OCI-LY7 (cell line): ENCODE data around the gene MAD2L2. TPM values are rescaled to one million over a fixed set of nuclear protein-coding genes. Genes with fewer than 3 reads are reported as not detected.

ENCODE experiments used
- BruUV-seq: library from RNA; stranded (reverse); fragments of 400-500 nt; replicated peaks from 2 replicates; lab custom pipeline; 2021; lab: Mats Ljungman, UMichigan
- CTCF ChIA-PET: fragments of 300-600 bp; sonication (Branson Sonifier 250); formaldehyde crosslinking; loops from one replicate; lab custom pipeline; 2022; ENCODE audit warnings: antibody characterized with exemption; ENCODE audit not compliant: unreplicated experiment; lab: Charles Lee
- POLR2A ChIA-PET: fragments of 300-600 bp; sonication (Branson Sonifier 250); formaldehyde crosslinking; loops from one replicate; lab custom pipeline; 2022; ENCODE audit warnings: antibody characterized with exemption; lab: Charles Lee
- DNase-seq: peaks from one replicate; pipeline ENCODE4 v3.0.0-alpha.2; 2015; ENCODE audit warnings: low spot score
- H2AFZ ChIP-seq: fragments of 200-600 bp; sonication (generic), shearing (Covaris generic); 2 replicates; pipeline ENCODE4 v1.6.1; 2014; ENCODE audit warnings: mild to moderate bottlenecking, antibody characterized with exemption, low read length, moderate library complexity
- H3K27ac ChIP-seq: fragments of 200-600 bp; sonication (generic); 2 replicates; pipeline ENCODE4 v1.5.1; 2014; ENCODE audit warnings: mixed run types, low read depth, mild to moderate bottlenecking, moderate library complexity, low read length, inconsistent platforms; ENCODE audit not compliant: poor library complexity, severe bottlenecking
- H3K36me3 ChIP-seq: fragments of 200-600 bp; sonication (generic); 2 replicates; pipeline ENCODE4 v1.6.1; 2014; ENCODE audit warnings: mild to moderate bottlenecking, antibody characterized with exemption, low read length, moderate library complexity, mixed read lengths; ENCODE audit not compliant: insufficient read depth
- H3K4me1 ChIP-seq: fragments of 200-600 bp; sonication (generic); 2 replicates; pipeline ENCODE4 v1.5.1; 2014; ENCODE audit warnings: mild to moderate bottlenecking, low read length; ENCODE audit not compliant: insufficient read depth, poor library complexity, severe bottlenecking
- H3K4me2 ChIP-seq: fragments of 200-600 bp; sonication (generic); 2 replicates; pipeline ENCODE4 v1.6.1; 2014; ENCODE audit warnings: mild to moderate bottlenecking, low read length
- H3K4me3 ChIP-seq: fragments of 200-600 bp; sonication (generic); 2 replicates; pipeline ENCODE4 v1.5.1; 2014; ENCODE audit warnings: mild to moderate bottlenecking, low read depth, low read length; ENCODE audit not compliant: poor library complexity, severe bottlenecking
- H3K79me2 ChIP-seq: fragments of 200-600 bp; sonication (generic); 2 replicates; pipeline ENCODE4 v1.6.1; 2016; ENCODE audit warnings: low read depth, mild to moderate bottlenecking, low read length, moderate library complexity, mixed read lengths; ENCODE audit not compliant: insufficient read depth
- H3K9me2 ChIP-seq: fragments of 200-600 bp; sonication (generic); 2 replicates; pipeline ENCODE4 v1.6.1; 2016; ENCODE audit warnings: mild to moderate bottlenecking, low read length, mixed read lengths; ENCODE audit not compliant: insufficient read depth
- H3K9me3 ChIP-seq: fragments of 200-600 bp; sonication (generic); 2 replicates; pipeline ENCODE4 v1.6.1; 2014; ENCODE audit warnings: mild to moderate bottlenecking, mixed run types, low read length, mixed read lengths
- H4K20me1 ChIP-seq: fragments of 200-600 bp; sonication (generic); 2 replicates; pipeline ENCODE4 v1.6.1; 2014; ENCODE audit warnings: mild to moderate bottlenecking, antibody characterized with exemption, low read length, moderate library complexity, mixed read lengths; ENCODE audit not compliant: insufficient read depth
- EZH2phosphoT487 ChIP-seq: fragments of 200-600 bp; sonication (generic); IDR thresholded peaks from 2 replicates; pipeline ENCODE4 v1.6.1; 2018; ENCODE audit warnings: low read depth, borderline replicate concordance, mild to moderate bottlenecking, mixed run types, antibody characterized with exemption, low read length, moderate library complexity, mixed read lengths
- intact Hi-C: fragments of 100-400 bp; cut with micrococcal nuclease; formaldehyde crosslinking; loops from one replicate; pipeline ENCODE4 v1.10.0; 2022; ENCODE audit not compliant: unreplicated experiment
- total RNA-seq, 2 experiments: library from RNA; depleted of rRNA in 1 of 2; stranded (reverse); fragments of >200 nt in 1 of 2; shearing (Covaris generic) in 1 of 2; gene quantifications; 2 replicates each; pipeline ENCODE4 v1.2.3, GENCODE V29; 2014 to 2022
- TF ChIP-seq, protein P1 (sequence below): fragments of 200-600 bp; sonication (generic); conservative IDR thresholded peaks from 2 replicates; pipeline ENCODE4 v1.5.1; 2014; ENCODE audit warnings: mild to moderate bottlenecking, antibody characterized with exemption, low read length, moderate library complexity, mixed read lengths

MAD2L2 gene
- total RNA-seq, 2 experiments from 2014 or later, result 89.7 to 144 TPM

DNA sequence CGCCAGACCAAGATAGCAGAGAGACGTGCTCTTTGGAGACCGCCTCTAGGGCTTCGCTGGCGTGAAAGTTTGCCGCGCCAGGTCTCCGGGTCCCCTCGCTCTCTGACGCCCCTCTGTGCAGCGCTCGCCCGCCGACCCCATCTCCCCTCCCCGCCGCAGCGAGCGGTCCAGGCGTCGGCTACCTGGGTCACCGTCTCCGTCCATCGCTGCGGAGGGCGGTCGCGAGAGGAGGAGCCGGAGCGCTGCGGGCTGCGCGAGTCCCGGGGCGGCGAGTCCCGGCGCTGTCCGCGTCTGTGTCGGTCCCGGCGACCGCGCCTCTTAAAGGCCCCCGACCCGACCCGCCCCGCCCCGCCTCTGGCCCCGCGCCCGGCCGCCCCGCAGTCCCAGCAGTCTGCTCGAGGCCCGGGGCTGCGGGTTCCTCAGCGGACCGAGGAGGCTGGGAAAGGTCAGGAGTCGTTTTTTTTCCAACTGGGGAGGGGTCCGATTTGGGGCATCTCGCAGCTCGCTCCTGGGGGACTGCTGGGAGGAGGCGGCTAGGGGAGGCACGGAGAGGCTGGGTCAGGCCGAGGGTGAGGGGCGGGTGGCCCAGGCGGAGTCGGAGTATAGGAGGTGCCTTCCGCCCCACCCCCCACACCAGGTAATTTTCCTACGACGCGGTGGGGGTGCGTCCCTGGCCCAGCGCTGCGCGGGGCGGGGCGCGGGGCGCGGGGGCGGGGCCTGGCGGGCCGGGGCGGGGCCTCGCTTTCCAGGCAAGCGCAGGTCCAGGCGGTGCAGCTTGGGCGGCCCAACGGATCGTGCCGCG, 26.6 kb downstream of the MAD2L2 start, which contains the start of the genes FBXO2 and FBXO44:
TSS of gene FBXO2 (minus strand) at position 293 of the 802 bp plus-strand sequence. CDS start at position 204, 89 bp downstream.
TSS of gene FBXO44 (plus strand) at position 741 of the 802 bp plus-strand sequence. CDS start 959 bp downstream, outside the sequence.
- H3K4me1 ChIP-seq, result peaks cover 25% of the 10 kb centered on the region
- H3K9me2 ChIP-seq, result no peaks in the 10 kb centered on the region
- peak within 1 kb of the TSS; percentile 72 for H3K4me3 ChIP-seq
- no TSS peak for BruUV-seq
- peak within 1 kb of the TSS; percentile 47; the same call in 1 of the 2 replicates for H2AFZ ChIP-seq
- DNase-seq, result peak; percentile 67
- no peaks in the 10 kb centered on the region for H3K79me2 ChIP-seq
- intact Hi-C loops, result loop anchor here (10.0 kb wide), 1 partner anchor 310 kb away; no protein-coding TSS in a partner anchor
- peaks cover 7% of the 10 kb centered on the region; the same call in 1 of the 2 replicates for H3K36me3 ChIP-seq
- CTCF ChIA-PET, result interaction anchor here (0.6 to 1.1 kb wide), 2 partner anchors 65 to 555 kb away, joined by 3 to 5 read pairs; no protein-coding TSS in a partner anchor
- no peaks in the 10 kb centered on the region for H3K9me3 ChIP-seq
- no peaks in the 10 kb centered on the region for H4K20me1 ChIP-seq
- no peak for TF ChIP-seq EZH2phosphoT487
- H3K4me2 ChIP-seq, result peak within 1 kb of the TSS; percentile 85
- POLR2A ChIA-PET, result interaction anchor here (0.6 to 2.2 kb wide), 2 partner anchors 28 to 126 kb away, joined by 6 to 16 read pairs; partner anchors contain the start of gene MAD2L2
- no peak within 1 kb of the TSS for H3K27ac ChIP-seq

DNA sequence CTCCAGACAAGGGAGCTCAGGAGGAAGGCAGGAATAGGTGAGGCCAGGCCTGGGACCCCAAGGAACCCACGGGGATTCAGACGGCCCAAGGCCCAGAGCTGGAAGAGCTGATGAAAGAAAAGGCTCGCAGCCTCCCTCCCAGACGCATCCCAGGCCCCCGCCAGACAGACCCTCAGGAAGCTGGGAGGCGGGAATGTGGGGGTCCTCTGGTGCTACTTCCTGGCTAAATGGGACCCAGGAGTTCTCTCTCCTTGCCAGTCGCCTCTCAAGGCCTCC, 27.1 kb downstream of the MAD2L2 start:
- POLR2A ChIA-PET, result interaction anchor here (2.2 kb wide), 1 partner anchor 28 kb away, joined by 16 read pairs; the partner anchor contains the start of gene MAD2L2
- Histone ChIP-seq H3K4me2 (peak overlapping the region; percentile 85; the same call in 1 of the 2 replicates), H3K79me2 (no peaks in the 10 kb centered on the region), H3K4me3 (no peak overlapping the region), H2AFZ (no peak overlapping the region), H4K20me1 (no peaks in the 10 kb centered on the region), H3K9me2 (no peaks in the 10 kb centered on the region), H3K4me1 (peaks cover 26% of the 10 kb centered on the region), H3K36me3 (peaks cover 7% of the 10 kb centered on the region; the same call in 1 of the 2 replicates), H3K27ac (no peak overlapping the region), H3K9me3 (no peaks in the 10 kb centered on the region)
- no TSS peak for BruUV-seq
- no peak for DNase-seq
- TF ChIP-seq, protein P1, sequence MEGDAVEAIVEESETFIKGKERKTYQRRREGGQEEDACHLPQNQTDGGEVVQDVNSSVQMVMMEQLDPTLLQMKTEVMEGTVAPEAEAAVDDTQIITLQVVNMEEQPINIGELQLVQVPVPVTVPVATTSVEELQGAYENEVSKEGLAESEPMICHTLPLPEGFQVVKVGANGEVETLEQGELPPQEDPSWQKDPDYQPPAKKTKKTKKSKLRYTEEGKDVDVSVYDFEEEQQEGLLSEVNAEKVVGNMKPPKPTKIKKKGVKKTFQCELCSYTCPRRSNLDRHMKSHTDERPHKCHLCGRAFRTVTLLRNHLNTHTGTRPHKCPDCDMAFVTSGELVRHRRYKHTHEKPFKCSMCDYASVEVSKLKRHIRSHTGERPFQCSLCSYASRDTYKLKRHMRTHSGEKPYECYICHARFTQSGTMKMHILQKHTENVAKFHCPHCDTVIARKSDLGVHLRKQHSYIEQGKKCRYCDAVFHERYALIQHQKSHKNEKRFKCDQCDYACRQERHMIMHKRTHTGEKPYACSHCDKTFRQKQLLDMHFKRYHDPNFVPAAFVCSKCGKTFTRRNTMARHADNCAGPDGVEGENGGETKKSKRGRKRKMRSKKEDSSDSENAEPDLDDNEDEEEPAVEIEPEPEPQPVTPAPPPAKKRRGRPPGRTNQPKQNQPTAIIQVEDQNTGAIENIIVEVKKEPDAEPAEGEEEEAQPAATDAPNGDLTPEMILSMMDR, result no peak
- TF ChIP-seq EZH2phosphoT487, result no peak
- CTCF ChIA-PET, result interaction anchor here (0.6 to 1.1 kb wide), 2 partner anchors 65 to 555 kb away, joined by 3 to 5 read pairs; no protein-coding TSS in a partner anchor
- intact Hi-C loops, result loop anchor here (10.0 kb wide), 1 partner anchor 311 kb away; no protein-coding TSS in a partner anchor

DNA sequence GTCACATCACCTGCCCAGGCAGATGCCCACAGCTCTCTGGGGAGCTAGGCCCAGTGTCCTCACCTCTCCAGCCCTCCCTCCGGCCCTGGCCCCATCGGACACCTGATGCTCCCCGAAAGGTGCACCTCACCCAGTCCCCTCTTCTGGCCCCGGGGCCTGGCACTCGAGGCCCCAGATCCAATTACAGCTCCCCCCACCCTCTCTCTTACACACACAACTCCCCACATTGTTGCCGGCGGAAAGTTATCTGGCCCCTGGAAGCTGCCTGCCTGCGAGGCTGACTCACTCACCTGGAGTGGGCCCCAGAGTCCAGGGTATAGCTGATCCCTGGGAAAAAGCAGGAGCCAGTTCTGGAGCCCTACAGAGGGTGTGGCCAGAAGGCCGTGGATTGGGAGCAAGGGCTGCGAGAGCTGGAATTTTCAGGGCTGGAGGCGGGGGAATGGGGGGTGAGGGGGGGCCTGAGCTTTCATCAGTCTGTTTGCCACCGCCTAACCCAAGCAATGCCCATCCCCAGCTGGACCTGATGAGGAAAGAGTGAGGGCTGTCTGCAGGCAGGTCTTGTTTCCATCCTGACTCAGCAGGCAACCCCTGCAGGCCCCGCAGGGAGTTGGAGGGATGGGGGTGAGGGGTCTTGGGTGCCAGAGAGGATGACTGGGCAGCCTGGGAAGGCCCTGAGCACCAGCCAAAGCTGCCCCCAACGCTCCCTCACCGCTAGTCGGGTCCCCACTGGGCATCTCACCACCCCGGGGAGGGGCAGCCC, 27.7 kb downstream of the MAD2L2 start:
- Histone ChIP-seq H3K4me2 (peak overlapping the region; percentile 85; the same call in 1 of the 2 replicates), H3K9me2 (no peaks in the 10 kb centered on the region), H2AFZ (no peak overlapping the region), H3K9me3 (no peaks in the 10 kb centered on the region), H3K4me3 (no peak overlapping the region), H3K79me2 (no peaks in the 10 kb centered on the region), H4K20me1 (no peaks in the 10 kb centered on the region), H3K4me1 (peaks cover 26% of the 10 kb centered on the region), H3K36me3 (peaks cover 7% of the 10 kb centered on the region; the same call in 1 of the 2 replicates), H3K27ac (no peak overlapping the region)
- BruUV-seq, result no TSS peak
- TF ChIP-seq, protein P1, result no peak
- TF ChIP-seq EZH2phosphoT487, result no peak
- DNase-seq, result no peak
- intact Hi-C loops, result loop anchor here (10.0 kb wide), 1 partner anchor 312 kb away; no protein-coding TSS in a partner anchor
- ChIA-PET CTCF (interaction anchor here (0.6 to 1.1 kb wide), 3 partner anchors 66 to 554 kb away, joined by 3 to 5 read pairs (median 4); no protein-coding TSS in a partner anchor), POLR2A (interaction anchor here (2.2 kb wide), 1 partner anchor 29 kb away, joined by 16 read pairs; the partner anchor contains the start of gene MAD2L2)
